ENCODE data around the gene NIPBL. TPM values are rescaled to one million over a fixed set of nuclear protein-coding genes. Genes with fewer than 3 reads are reported as not detected.

NIPBL gene
- total RNA-seq, 1 donor: 24.6 TPM

- no peak for DNase-seq (ENCODE audit: low read depth)
- no peak overlapping the region for H3K4me3 ChIP-seq (ENCODE audit: low read depth, low read length)
- TF ChIP-seq, protein P1, sequence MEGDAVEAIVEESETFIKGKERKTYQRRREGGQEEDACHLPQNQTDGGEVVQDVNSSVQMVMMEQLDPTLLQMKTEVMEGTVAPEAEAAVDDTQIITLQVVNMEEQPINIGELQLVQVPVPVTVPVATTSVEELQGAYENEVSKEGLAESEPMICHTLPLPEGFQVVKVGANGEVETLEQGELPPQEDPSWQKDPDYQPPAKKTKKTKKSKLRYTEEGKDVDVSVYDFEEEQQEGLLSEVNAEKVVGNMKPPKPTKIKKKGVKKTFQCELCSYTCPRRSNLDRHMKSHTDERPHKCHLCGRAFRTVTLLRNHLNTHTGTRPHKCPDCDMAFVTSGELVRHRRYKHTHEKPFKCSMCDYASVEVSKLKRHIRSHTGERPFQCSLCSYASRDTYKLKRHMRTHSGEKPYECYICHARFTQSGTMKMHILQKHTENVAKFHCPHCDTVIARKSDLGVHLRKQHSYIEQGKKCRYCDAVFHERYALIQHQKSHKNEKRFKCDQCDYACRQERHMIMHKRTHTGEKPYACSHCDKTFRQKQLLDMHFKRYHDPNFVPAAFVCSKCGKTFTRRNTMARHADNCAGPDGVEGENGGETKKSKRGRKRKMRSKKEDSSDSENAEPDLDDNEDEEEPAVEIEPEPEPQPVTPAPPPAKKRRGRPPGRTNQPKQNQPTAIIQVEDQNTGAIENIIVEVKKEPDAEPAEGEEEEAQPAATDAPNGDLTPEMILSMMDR (IDR thresholded peaks at IDR 0.05; ENCODE audit: insufficient read depth, low read depth, low read length): no peak
These were observed 180.2 kb downstream of the NIPBL start for GRCh38 chr5:37056762-37057161.

DNA sequence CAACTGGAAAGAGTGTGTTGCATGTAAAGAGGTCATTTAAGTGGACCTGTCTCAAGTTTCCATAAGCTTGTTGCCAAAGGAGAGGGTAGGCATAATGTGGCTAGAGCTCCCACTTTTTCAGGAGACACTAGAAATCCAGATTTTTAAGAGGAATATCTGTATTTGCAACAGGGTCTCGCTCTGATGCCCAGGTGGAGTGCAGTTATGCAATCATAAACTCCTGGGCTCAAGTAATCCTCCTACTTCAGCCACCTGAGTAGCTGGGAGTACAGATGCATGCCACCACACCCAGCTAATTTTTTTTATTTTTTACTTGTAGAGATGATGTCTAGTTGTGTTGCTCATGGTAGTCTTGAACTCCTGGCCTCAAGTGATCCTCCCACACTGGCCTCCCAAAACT lies 183.5 kb downstream of the NIPBL start:
- H3K4me3 ChIP-seq (ENCODE audit: low read depth, low read length): no peak overlapping the region
- DNase-seq (ENCODE audit: low read depth): no peak
- TF ChIP-seq, protein P1 (IDR thresholded peaks at IDR 0.05; ENCODE audit: insufficient read depth, low read depth, low read length): no peak

DNA sequence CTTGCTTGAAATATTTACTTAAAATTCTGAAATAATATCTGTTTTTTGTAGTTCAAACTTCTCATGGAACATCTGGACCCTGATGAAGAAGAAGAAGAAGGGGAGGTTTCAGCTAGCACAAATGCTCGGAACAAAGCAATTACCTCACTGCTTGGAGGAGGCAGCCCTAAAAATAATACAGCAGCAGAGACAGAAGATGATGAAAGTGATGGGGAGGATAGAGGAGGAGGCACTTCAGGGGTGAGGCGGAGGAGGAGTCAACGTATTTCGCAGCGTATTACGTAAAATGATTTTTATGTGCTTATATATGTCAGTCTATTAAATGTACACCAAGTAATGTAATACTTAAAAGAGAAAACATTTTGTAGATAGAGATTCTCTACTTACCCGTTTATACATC lies 187.2 kb downstream of the NIPBL start:
- DNase-seq (ENCODE audit: low read depth): no peak
- H3K4me3 ChIP-seq (ENCODE audit: low read depth, low read length): no peak overlapping the region
- TF ChIP-seq, protein P1 (IDR thresholded peaks at IDR 0.05; ENCODE audit: insufficient read depth, low read depth, low read length): no peak

DNA sequence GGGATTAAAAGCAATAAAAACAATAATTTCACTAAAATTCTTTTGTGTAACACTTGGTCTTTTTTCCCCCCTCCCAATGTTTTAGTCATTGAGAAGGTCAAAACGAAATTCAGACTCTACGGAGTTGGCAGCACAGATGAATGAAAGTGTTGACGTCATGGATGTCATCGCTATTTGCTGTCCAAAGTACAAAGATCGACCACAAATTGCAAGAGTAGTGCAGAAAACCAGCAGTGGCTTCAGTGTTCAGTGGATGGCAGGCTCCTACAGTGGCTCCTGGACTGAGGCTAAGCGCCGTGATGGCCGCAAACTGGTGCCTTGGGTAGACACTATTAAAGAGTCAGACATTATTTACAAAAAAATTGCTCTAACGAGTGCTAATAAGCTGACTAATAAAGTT lies 187.9 kb downstream of the NIPBL start:
- TF ChIP-seq, protein P1 (IDR thresholded peaks at IDR 0.05; ENCODE audit: insufficient read depth, low read depth, low read length): no peak
- no peak overlapping the region for H3K4me3 ChIP-seq (ENCODE audit: low read depth, low read length)
- DNase-seq (ENCODE audit: low read depth): no peak

GRCh38 chr5:37071487-37071886 lies 194.9 kb downstream of the NIPBL start:
- TF ChIP-seq, protein P1 (IDR thresholded peaks at IDR 0.05; ENCODE audit: insufficient read depth, low read depth, low read length): no peak
- H3K4me3 ChIP-seq (ENCODE audit: low read depth, low read length): no peak overlapping the region
- DNase-seq (ENCODE audit: low read depth): no peak

GRCh38 chr5:37071901-37072581 lies 195.5 kb downstream of the NIPBL start:
- peak; percentile 80 for DNase-seq (ENCODE audit: low read depth)
- H3K4me3 ChIP-seq (ENCODE audit: low read depth, low read length): no peak overlapping the region
- TF ChIP-seq, protein P1 (IDR thresholded peaks at IDR 0.05; ENCODE audit: insufficient read depth, low read depth, low read length): no peak

All from fibroblast of villous mesenchyme (primary cell).